ENCODE data around the gene ZNF804B.

The ZNF804B gene

DNA sequence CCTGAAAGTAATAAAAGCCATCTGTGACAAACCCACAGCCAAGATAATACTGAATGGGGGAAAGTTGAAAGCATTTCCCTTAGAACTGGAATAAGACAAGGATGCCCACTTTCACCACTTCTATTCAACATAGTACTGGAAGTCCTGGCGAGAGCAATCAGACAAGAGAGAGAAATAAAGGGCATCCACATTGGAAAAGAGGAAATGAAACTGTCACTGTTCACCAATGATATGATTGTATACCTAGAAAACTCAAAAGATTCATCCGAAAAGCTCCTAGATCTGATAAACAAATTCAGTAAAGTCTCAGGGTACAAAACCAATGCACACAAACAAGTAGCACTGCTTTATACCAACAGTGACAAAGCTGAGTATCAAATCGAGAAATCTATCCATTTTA lies 617.7 kb downstream of the ZNF804B start:
- TF ChIP-seq, protein P1, sequence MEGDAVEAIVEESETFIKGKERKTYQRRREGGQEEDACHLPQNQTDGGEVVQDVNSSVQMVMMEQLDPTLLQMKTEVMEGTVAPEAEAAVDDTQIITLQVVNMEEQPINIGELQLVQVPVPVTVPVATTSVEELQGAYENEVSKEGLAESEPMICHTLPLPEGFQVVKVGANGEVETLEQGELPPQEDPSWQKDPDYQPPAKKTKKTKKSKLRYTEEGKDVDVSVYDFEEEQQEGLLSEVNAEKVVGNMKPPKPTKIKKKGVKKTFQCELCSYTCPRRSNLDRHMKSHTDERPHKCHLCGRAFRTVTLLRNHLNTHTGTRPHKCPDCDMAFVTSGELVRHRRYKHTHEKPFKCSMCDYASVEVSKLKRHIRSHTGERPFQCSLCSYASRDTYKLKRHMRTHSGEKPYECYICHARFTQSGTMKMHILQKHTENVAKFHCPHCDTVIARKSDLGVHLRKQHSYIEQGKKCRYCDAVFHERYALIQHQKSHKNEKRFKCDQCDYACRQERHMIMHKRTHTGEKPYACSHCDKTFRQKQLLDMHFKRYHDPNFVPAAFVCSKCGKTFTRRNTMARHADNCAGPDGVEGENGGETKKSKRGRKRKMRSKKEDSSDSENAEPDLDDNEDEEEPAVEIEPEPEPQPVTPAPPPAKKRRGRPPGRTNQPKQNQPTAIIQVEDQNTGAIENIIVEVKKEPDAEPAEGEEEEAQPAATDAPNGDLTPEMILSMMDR (IDR thresholded peaks at IDR 0.05; ENCODE audit: borderline replicate concordance, extremely low read depth, low read length, poor library complexity, severe bottlenecking), result no peak
- TF ChIP-seq EZH2 (IDR thresholded peaks at IDR 0.05; ENCODE audit: borderline replicate concordance, low read depth, low read length, severe bottlenecking), result no peak
- H3K4me2 ChIP-seq (ENCODE audit: insufficient read depth, low read length), result no peak overlapping the region
- H3K79me2 ChIP-seq (ENCODE audit: insufficient read depth, low read length), result no peaks in the 10 kb centered on the region
- no peaks in the 10 kb centered on the region for H3K27me3 ChIP-seq (ENCODE audit: insufficient read depth, low read length, poor library complexity)
- no peaks in the 10 kb centered on the region for H4K20me1 ChIP-seq (ENCODE audit: insufficient read depth, low read length)
- no peak overlapping the region for H2AFZ ChIP-seq (ENCODE audit: low read depth, low read length)
- no peaks in the 10 kb centered on the region for H3K9me3 ChIP-seq (ENCODE audit: insufficient read depth, low read length, severe bottlenecking)
- no peak overlapping the region for H3K9ac ChIP-seq (ENCODE audit: low read depth, low read length)
- no peak overlapping the region for H3K27ac ChIP-seq (ENCODE audit: low read length)
- no peak overlapping the region for H3K4me3 ChIP-seq (ENCODE audit: low read depth in 1 of 2, low read length in 2 of 2)
- H3K4me1 ChIP-seq (ENCODE audit: insufficient read depth, low read length), result no peaks in the 10 kb centered on the region
- no peak for DNase-seq
- no peaks in the 10 kb centered on the region for H3K36me3 ChIP-seq (ENCODE audit: insufficient read depth, low read length)
- ATAC-seq (ENCODE audit: insufficient read depth, low read depth), result no peak

DNA sequence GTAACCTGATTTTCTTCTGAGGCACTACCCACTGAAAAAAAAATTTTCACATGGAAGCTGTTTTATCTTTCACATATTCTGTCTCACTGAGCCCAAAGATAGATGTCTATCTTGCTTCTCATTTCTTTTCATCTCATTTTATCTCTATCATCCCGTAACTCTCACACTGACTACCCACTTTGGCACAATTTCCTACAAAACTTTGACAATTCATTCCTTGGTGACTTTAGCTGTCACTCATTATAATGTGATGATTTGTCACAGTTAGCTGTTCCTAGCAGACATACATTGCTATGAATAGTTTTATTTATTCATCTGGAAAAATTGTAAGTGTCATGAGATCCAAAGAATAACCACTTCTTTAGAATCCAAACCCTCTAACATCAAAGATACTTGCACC lies 625.9 kb downstream of the ZNF804B start:
- H3K27me3 ChIP-seq (ENCODE audit: insufficient read depth, low read length, poor library complexity), result no peaks in the 10 kb centered on the region
- H3K4me1 ChIP-seq (ENCODE audit: insufficient read depth, low read length), result no peaks in the 10 kb centered on the region
- DNase-seq (no peak), ATAC-seq (ENCODE audit: insufficient read depth, low read depth) (no peak)
- no peak overlapping the region for H3K27ac ChIP-seq (ENCODE audit: low read length)
- H3K4me3 ChIP-seq (ENCODE audit: low read depth in 1 of 2, low read length in 2 of 2), result no peak overlapping the region
- no peak overlapping the region for H2AFZ ChIP-seq (ENCODE audit: low read depth, low read length)
- H3K4me2 ChIP-seq (ENCODE audit: insufficient read depth, low read length), result no peak overlapping the region
- no peak overlapping the region for H3K9ac ChIP-seq (ENCODE audit: low read depth, low read length)
- no peaks in the 10 kb centered on the region for H4K20me1 ChIP-seq (ENCODE audit: insufficient read depth, low read length)
- TF ChIP-seq EZH2 (IDR thresholded peaks at IDR 0.05; ENCODE audit: borderline replicate concordance, low read depth, low read length, severe bottlenecking), result no peak
- TF ChIP-seq, protein P1 (IDR thresholded peaks at IDR 0.05; ENCODE audit: borderline replicate concordance, extremely low read depth, low read length, poor library complexity, severe bottlenecking), result no peak
- H3K9me3 ChIP-seq (ENCODE audit: insufficient read depth, low read length, severe bottlenecking), result no peaks in the 10 kb centered on the region
- no peaks in the 10 kb centered on the region for H3K36me3 ChIP-seq (ENCODE audit: insufficient read depth, low read length)
- H3K79me2 ChIP-seq (ENCODE audit: insufficient read depth, low read length), result no peaks in the 10 kb centered on the region

Data from DND-41 (cell line).